Upper lobe of left lung (tissue), 6 donors: ENCODE measurements around the gene PRKCZ. TPM values are rescaled to one million over a fixed set of nuclear protein-coding genes. Genes with fewer than 3 reads are reported as not detected.

Experiments used
- ATAC-seq, 2 donors: fragments of 200-7000 bp; cut with Tn5 transposase; one replicate each; pipeline ENCODE4 v1.9.1; 2022; ENCODE audit warnings: mild to moderate bottlenecking in 2 of 2, moderate library complexity in 2 of 2; ENCODE audit not compliant: low FRiP score in 2 of 2
- DNase-seq, 2 donors: peaks; one replicate each; pipeline ENCODE4 v3.0.0-alpha.2; 2019 to 2020
- H3K27ac ChIP-seq, 4 donors: fragments of 200-600 bp; sonication (generic); one replicate each; pipeline ENCODE4 v1.5.1; 2016 to 2019
- H3K27me3 ChIP-seq, 4 donors: fragments of 200-600 bp; sonication (generic); one replicate each; pipeline ENCODE4 v1.5.1; 2017 to 2019
- H3K36me3 ChIP-seq, 4 donors: fragments of 200-600 bp; sonication (generic); one replicate each; pipeline ENCODE4 v1.5.1; 2016 to 2019
- H3K4me1 ChIP-seq, 4 donors: fragments of 200-600 bp; sonication (generic); one replicate each; pipeline ENCODE4 v1.5.1; 2018 to 2019
- H3K4me3 ChIP-seq, 4 donors: fragments of 200-600 bp; sonication (generic); one replicate each; pipeline ENCODE4 v1.5.1; 2017 to 2019; ENCODE audit warnings: mild to moderate bottlenecking in 2 of 4, moderate library complexity in 1 of 4
- H3K9me3 ChIP-seq, 4 donors: fragments of 200-600 bp; sonication (generic); one replicate each; pipeline ENCODE4 v1.5.1; 2018 to 2019
- EP300 ChIP-seq, 4 donors: sonication (generic); formaldehyde crosslinking; IDR thresholded peaks; one replicate each; pipeline ENCODE4 v1.5.1; 2017; ENCODE audit warnings: antibody characterized with exemption in 4 of 4, control low read depth in 2 of 4
- POLR2A ChIP-seq, 4 donors: fragments of 450-650 bp; IDR thresholded peaks; one replicate each; pipeline ENCODE4 v1.5.1; 2016 to 2017; ENCODE audit warnings: antibody characterized with exemption in 4 of 4, mild to moderate bottlenecking in 2 of 4
- POLR2AphosphoS5 ChIP-seq, 2 donors: sonication (generic); formaldehyde crosslinking; IDR thresholded peaks; one replicate each; pipeline ENCODE4 v1.5.1; 2017; ENCODE audit warnings: antibody characterized with exemption in 2 of 2
- WGBS, 2 donors: methylation state at CpG; one replicate each; pipeline ENCODE4 v1.1.5; 2017 to 2018; 5-methylcytosine and 5-hydroxymethylcytosine counted together
- total RNA-seq, 6 donors: library from RNA; depleted of rRNA in 4 of 6; stranded (reverse); fragments of >200 nt in 4 of 6; gene quantifications; one replicate each; pipeline versions ENCODE4 v1.1.0 to v1.2.1, GENCODE V29; 2016 to 2021
- TF ChIP-seq, protein P1 (sequence below), 6 experiments: fragments of 450-650 bp in 4 of 6; fragments of 200-600 bp in 2 of 6; sonication (generic) in 2 of 6; IDR thresholded peaks; one replicate each; pipeline ENCODE4 v1.5.1; 2016 to 2019; ENCODE audit warnings: antibody characterized with exemption in 6 of 6
- donor health status: DM: no; HTN: no; CAD: no; lungs with moderate emphysema.
- donor health status: DM: no; HTN: yes; CAD: no; lungs with severe emphysema.

Gene PRKCZ
- total RNA-seq, 6 donors from 2014 or later, result 107 to 169 (median 138) TPM

GRCh38 chr1:2134266-2134620, 84.0 kb downstream of the PRKCZ start:
- DNase-seq, result no peak
- no peaks in the 10 kb centered on the region for H3K27me3 ChIP-seq
- H3K36me3 ChIP-seq, result no peaks in the 10 kb centered on the region
- TF ChIP-seq POLR2A (IDR thresholded peaks at IDR 0.05), result no peak
- no peak for TF ChIP-seq POLR2AphosphoS5 (IDR thresholded peaks at IDR 0.05)
- no peak for TF ChIP-seq EP300 (IDR thresholded peaks at IDR 0.05)
- no peaks in the 10 kb centered on the region for H3K9me3 ChIP-seq
- H3K4me1 ChIP-seq, result peaks cover 15 to 73% (median 54%) of the 10 kb centered on the region in 4 donors
- H3K4me3 ChIP-seq, result no peak overlapping the region
- WGBS, 2 donors, result 75 to 86% methylated on average over 9 of the region's 9 CpGs
- H3K27ac ChIP-seq, result peak overlapping the region; percentile 81 to 96 (median 90)
- ATAC-seq, result no peak

- DNase-seq (peak in 1 of 2 donors; percentile 60), ATAC-seq (no peak)
- Histone ChIP-seq H3K4me1 (peaks cover 17 to 77% (median 55%) of the 10 kb centered on the region in 4 donors), H3K9me3 (no peaks in the 10 kb centered on the region), H3K36me3 (no peaks in the 10 kb centered on the region), H3K27me3 (no peaks in the 10 kb centered on the region), H3K4me3 (no peak overlapping the region), H3K27ac (peak overlapping the region; percentile 81 to 96 (median 90))
- TF ChIP-seq EP300 (IDR thresholded peaks at IDR 0.05) (no peak), POLR2A (IDR thresholded peaks at IDR 0.05) (no peak), POLR2AphosphoS5 (IDR thresholded peaks at IDR 0.05) (no peak)
- TF ChIP-seq, protein P1, sequence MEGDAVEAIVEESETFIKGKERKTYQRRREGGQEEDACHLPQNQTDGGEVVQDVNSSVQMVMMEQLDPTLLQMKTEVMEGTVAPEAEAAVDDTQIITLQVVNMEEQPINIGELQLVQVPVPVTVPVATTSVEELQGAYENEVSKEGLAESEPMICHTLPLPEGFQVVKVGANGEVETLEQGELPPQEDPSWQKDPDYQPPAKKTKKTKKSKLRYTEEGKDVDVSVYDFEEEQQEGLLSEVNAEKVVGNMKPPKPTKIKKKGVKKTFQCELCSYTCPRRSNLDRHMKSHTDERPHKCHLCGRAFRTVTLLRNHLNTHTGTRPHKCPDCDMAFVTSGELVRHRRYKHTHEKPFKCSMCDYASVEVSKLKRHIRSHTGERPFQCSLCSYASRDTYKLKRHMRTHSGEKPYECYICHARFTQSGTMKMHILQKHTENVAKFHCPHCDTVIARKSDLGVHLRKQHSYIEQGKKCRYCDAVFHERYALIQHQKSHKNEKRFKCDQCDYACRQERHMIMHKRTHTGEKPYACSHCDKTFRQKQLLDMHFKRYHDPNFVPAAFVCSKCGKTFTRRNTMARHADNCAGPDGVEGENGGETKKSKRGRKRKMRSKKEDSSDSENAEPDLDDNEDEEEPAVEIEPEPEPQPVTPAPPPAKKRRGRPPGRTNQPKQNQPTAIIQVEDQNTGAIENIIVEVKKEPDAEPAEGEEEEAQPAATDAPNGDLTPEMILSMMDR (IDR thresholded peaks at IDR 0.05), result no peak
- 64 to 66% methylated on average over 32 to 40 of the region's 40 CpGs for WGBS, 2 donors
Measured at GRCh38 chr1:2134621-2135307, 84.6 kb downstream of the PRKCZ start.

- 61 to 66% methylated on average over 10 to 12 of the region's 13 CpGs for WGBS, 2 donors
- peaks cover 19 to 82% (median 54%) of the 10 kb centered on the region in 4 donors for H3K4me1 ChIP-seq
- ATAC-seq (peak; percentile 23 to 79), DNase-seq (peak in 1 of 2 donors; percentile 90)
- no peaks in the 10 kb centered on the region for H3K27me3 ChIP-seq
- H3K27ac ChIP-seq, result peak overlapping the region; percentile 81 to 96 (median 90)
- TF ChIP-seq EP300 (IDR thresholded peaks at IDR 0.05) (peak in 1 of 4 donors; percentile 27), POLR2AphosphoS5 (IDR thresholded peaks at IDR 0.05) (peak; percentile 41 to 62), POLR2A (IDR thresholded peaks at IDR 0.05) (peak in 2 of 4 donors; percentile 65 to 70)
- TF ChIP-seq, protein P1 (IDR thresholded peaks at IDR 0.05), result no peak
- H3K9me3 ChIP-seq, result no peaks in the 10 kb centered on the region
- no peak overlapping the region for H3K4me3 ChIP-seq
- H3K36me3 ChIP-seq, result no peaks in the 10 kb centered on the region
Measured at GRCh38 chr1:2135441-2135841, 85.2 kb downstream of the PRKCZ start.

GRCh38 chr1:2135941-2136340, 85.7 kb downstream of the PRKCZ start:
- Histone ChIP-seq H3K4me1 (peaks cover 19 to 82% (median 54%) of the 10 kb centered on the region in 4 donors), H3K27me3 (no peaks in the 10 kb centered on the region), H3K4me3 (no peak overlapping the region), H3K27ac (peak overlapping the region; percentile 81 to 92 (median 87)), H3K36me3 (no peaks in the 10 kb centered on the region), H3K9me3 (no peaks in the 10 kb centered on the region)
- no peak for ATAC-seq
- TF ChIP-seq POLR2AphosphoS5 (IDR thresholded peaks at IDR 0.05) (no peak), POLR2A (IDR thresholded peaks at IDR 0.05) (no peak), EP300 (IDR thresholded peaks at IDR 0.05) (no peak)
- TF ChIP-seq, protein P1 (IDR thresholded peaks at IDR 0.05), result no peak
- WGBS, 2 donors, result 74 to 79% methylated on average over 9 to 10 of the region's 10 CpGs
- DNase-seq, result no peak

- no peaks in the 10 kb centered on the region for H3K9me3 ChIP-seq
- TF ChIP-seq POLR2A (IDR thresholded peaks at IDR 0.05), result peak in 1 of 4 donors; percentile 25
- TF ChIP-seq, protein P1 (IDR thresholded peaks at IDR 0.05), result no peak
- peaks cover 19 to 80% (median 54%) of the 10 kb centered on the region in 4 donors for H3K4me1 ChIP-seq
- peak overlapping the region; percentile 81 to 92 (median 87) for H3K27ac ChIP-seq
- H3K4me3 ChIP-seq, result no peak overlapping the region
- ATAC-seq (no peak), DNase-seq (no peak)
- H3K36me3 ChIP-seq, result no peaks in the 10 kb centered on the region
- 82 to 85% methylated on average over 19 of the region's 19 CpGs for WGBS, 2 donors
- H3K27me3 ChIP-seq, result no peaks in the 10 kb centered on the region
Measured at GRCh38 chr1:2136386-2137235, 86.4 kb downstream of the PRKCZ start.
